AG08395 (cell line): ENCODE data around the gene SYPL1.
A peak's percentile ranks its signal among the peaks of the same experiment; 100 is the strongest.

Source experiments
- DNase-seq: peaks from one replicate; pipeline ENCODE4 v3.0.0; 2012; ENCODE audit warnings: mixed read lengths, low spot score

The SYPL1 gene

GRCh38 chr7:106065575-106066500 lies 46.3 kb downstream of the SYPL1 start:
- no peak for DNase-seq

- DNase-seq: peak; percentile 97
Observed at GRCh38 chr7:106064771-106065574, 47.1 kb downstream of the SYPL1 start.

GRCh38 chr7:106064316-106064715 lies 47.8 kb downstream of the SYPL1 start:
- DNase-seq: no peak

- no peak for DNase-seq
Observed at GRCh38 chr7:106063692-106064091, 48.4 kb downstream of the SYPL1 start.

- DNase-seq: no peak
Observed at GRCh38 chr7:106063024-106063423, 49.1 kb downstream of the SYPL1 start.

GRCh38 chr7:106062521-106062931 lies 49.6 kb downstream of the SYPL1 start:
- DNase-seq: no peak

- no peak for DNase-seq
Observed at GRCh38 chr7:106062006-106062405, 50.1 kb downstream of the SYPL1 start.

GRCh38 chr7:106061301-106061979 lies 50.7 kb downstream of the SYPL1 start:
- no peak for DNase-seq

- DNase-seq: no peak
Observed at GRCh38 chr7:106060394-106060920, 51.7 kb downstream of the SYPL1 start.

GRCh38 chr7:106059556-106059955 lies 52.6 kb downstream of the SYPL1 start:
- no peak for DNase-seq

GRCh38 chr7:106058928-106059324 lies 53.2 kb downstream of the SYPL1 start:
- DNase-seq: no peak

GRCh38 chr7:106057962-106058927 lies 53.9 kb downstream of the SYPL1 start:
- DNase-seq: no peak

GRCh38 chr7:106057204-106057961 lies 54.7 kb downstream of the SYPL1 start:
- DNase-seq: no peak

GRCh38 chr7:106056513-106057203 lies 55.5 kb downstream of the SYPL1 start:
- peak; percentile 84 for DNase-seq

GRCh38 chr7:106054971-106055532 lies 57.1 kb downstream of the SYPL1 start:
- no peak for DNase-seq

- DNase-seq: no peak
Observed at GRCh38 chr7:106054156-106054910, 57.8 kb downstream of the SYPL1 start.

- DNase-seq: no peak
Observed at GRCh38 chr7:106053109-106053508, 59.0 kb downstream of the SYPL1 start.

GRCh38 chr7:106052681-106053080 lies 59.4 kb downstream of the SYPL1 start:
- DNase-seq: no peak

- DNase-seq: peak; percentile 75
Observed at GRCh38 chr7:106050746-106051117, 61.4 kb downstream of the SYPL1 start.
